BJ (cell line): ENCODE data around the gene TBC1D30. TPM values are rescaled to one million over a fixed set of nuclear protein-coding genes. Genes with fewer than 3 reads are reported as not detected.

ENCODE experiments used
- CTCF ChIA-PET: fragments of 350-600 bp; formaldehyde crosslinking; extraction: SDS; loops from one replicate; lab custom pipeline; 2021; ENCODE audit warnings: antibody characterized with exemption, inconsistent platforms; lab: Yijun Ruan, JAX
- POLR2A ChIA-PET: fragments of 300-600 bp; sonication (Branson Sonifier 250); formaldehyde crosslinking; extraction: SDS; loops from one replicate; lab custom pipeline; 2021; ENCODE audit warnings: antibody characterized with exemption; lab: Charles Lee
- DNase-seq: peaks from one replicate; pipeline ENCODE4 v3.0.0-alpha.2; 2011; ENCODE audit warnings: low read depth
- H3K27me3 ChIP-seq: 2 replicates; pipeline ENCODE4 v1.6.0; 2011; ENCODE audit warnings: low read length; ENCODE audit not compliant: control insufficient read depth, insufficient read depth
- H3K36me3 ChIP-seq: 2 replicates; pipeline ENCODE4 v1.5.1; 2011; ENCODE audit warnings: low read length; ENCODE audit not compliant: control insufficient read depth, insufficient read depth
- H3K4me3 ChIP-seq: 2 replicates; pipeline ENCODE4 v1.5.1; 2011; ENCODE audit warnings: low read depth, mild to moderate bottlenecking, control low read depth, low read length
- CTCF ChIP-seq: IDR thresholded peaks from 2 replicates; pipeline ENCODE4 v1.5.1; 2011; ENCODE audit warnings: low read depth, mild to moderate bottlenecking, control low read depth, inconsistent platforms, low read length, moderate library complexity; ENCODE audit not compliant: insufficient read depth
- polyA plus RNA-seq: library from polyadenylated mRNA; depleted of rRNA; stranded (reverse); fragments of >200 nt; gene quantifications from 2 replicates; pipeline ENCODE4 v1.2.3, GENCODE V29; 2011

TBC1D30 gene
- polyA plus RNA-seq, 1 experiment: 0.22 TPM

- ChIA-PET POLR2A (no interaction called here), CTCF (interaction anchor here (0.6 to 2.3 kb wide), 2 partner anchors 11 to 1627 kb away, joined by 3 to 6 read pairs; no protein-coding TSS in a partner anchor)
- TF ChIP-seq CTCF: no peak
- Histone ChIP-seq H3K4me3 (no peak overlapping the region), H3K27me3 (peaks cover 5% of the 10 kb centered on the region; the same call in 1 of the 2 replicates), H3K36me3 (no peaks in the 10 kb centered on the region)
- no peak for DNase-seq
These were observed 17.6 kb upstream of the TBC1D30 start for GRCh38 chr12:64806593-64807460.

- no peak overlapping the region for H3K4me3 ChIP-seq
- H3K27me3 ChIP-seq: peaks cover 5% of the 10 kb centered on the region; the same call in 1 of the 2 replicates
- no peaks in the 10 kb centered on the region for H3K36me3 ChIP-seq
- no peak for DNase-seq
- TF ChIP-seq CTCF: no peak
- ChIA-PET CTCF (no interaction called here), POLR2A (no interaction called here)
These were observed 16.3 kb upstream of the TBC1D30 start for GRCh38 chr12:64808110-64808509.

GRCh38 chr12:64810831-64811230, 13.6 kb upstream of the TBC1D30 start:
- no peak for TF ChIP-seq CTCF
- ChIA-PET POLR2A (no interaction called here), CTCF (interaction anchor here (0.7 to 2.2 kb wide), 3 partner anchors 9 to 969 kb away, joined by 3 to 14 read pairs (median 3); no protein-coding TSS in a partner anchor)
- DNase-seq: no peak
- H3K4me3 ChIP-seq: no peak overlapping the region
- H3K36me3 ChIP-seq: no peaks in the 10 kb centered on the region
- H3K27me3 ChIP-seq: peaks cover 9% of the 10 kb centered on the region

- Histone ChIP-seq H3K27me3 (peaks cover 7% of the 10 kb centered on the region), H3K4me3 (no peak overlapping the region), H3K36me3 (no peaks in the 10 kb centered on the region)
- DNase-seq: no peak
- ChIA-PET CTCF (interaction anchor here (0.5 to 1.4 kb wide), 4 partner anchors 9 to 82 kb away, joined by 3 to 7 read pairs (median 5); no protein-coding TSS in a partner anchor), POLR2A (no interaction called here)
- TF ChIP-seq CTCF: no peak
These were observed 10.7 kb upstream of the TBC1D30 start for GRCh38 chr12:64813723-64814122.

GRCh38 chr12:64814432-64814831, 10.0 kb upstream of the TBC1D30 start:
- ChIA-PET POLR2A (no interaction called here), CTCF (interaction anchor here (1.2 to 1.4 kb wide), 2 partner anchors 10 to 12 kb away, joined by 3 to 7 read pairs; no protein-coding TSS in a partner anchor)
- no peak overlapping the region for H3K4me3 ChIP-seq
- no peak for DNase-seq
- H3K36me3 ChIP-seq: no peaks in the 10 kb centered on the region
- TF ChIP-seq CTCF: no peak
- peaks cover 5% of the 10 kb centered on the region for H3K27me3 ChIP-seq
